Measurements from ENCODE around the gene ADISSP.

ADISSP gene

GRCh38 chr20:3811467-3812258 lies 44.1 kb upstream of the ADISSP start (continued):
- TF ChIP-seq ZBTB7A (tag by site-specific recombination; IDR thresholded peaks at IDR 0.05; ENCODE audit: low read depth): peak; percentile 77; the same call in 1 of the 2 replicates
- TF ChIP-seq ZIC2 (tag by site-specific recombination; IDR thresholded peaks at IDR 0.05): peak; percentile 97
- TF ChIP-seq TSHZ1 (tag by site-specific recombination; IDR thresholded peaks at IDR 0.05; ENCODE audit: borderline replicate concordance): no peak
- peak; percentile 88 for TF ChIP-seq ZNF24 (tag by site-specific recombination; IDR thresholded peaks at IDR 0.05)
- TF ChIP-seq ZBTB21 (tag by site-specific recombination; IDR thresholded peaks at IDR 0.05): peak; percentile 45; the same call in 1 of the 2 replicates
- peak; percentile 84; the same call in 1 of the 2 replicates for TF ChIP-seq ZNF394 (tag by site-specific recombination; IDR thresholded peaks at IDR 0.05; ENCODE audit: borderline replicate concordance)
- TF ChIP-seq ZNF571 (tag by site-specific recombination; IDR thresholded peaks at IDR 0.05): no peak
- TF ChIP-seq RBAK (tag by site-specific recombination; IDR thresholded peaks at IDR 0.05): no peak
- TF ChIP-seq ZBTB17 (tag by site-specific recombination; IDR thresholded peaks at IDR 0.05): peak; percentile 98
- peak; percentile 100 for TF ChIP-seq HIC1 (tag by site-specific recombination; IDR thresholded peaks at IDR 0.05)
- no peak for TF ChIP-seq HOXA7 (CRISPR knock-in tag; IDR thresholded peaks at IDR 0.05; ENCODE audit: borderline replicate concordance)
- peak; percentile 99 for TF ChIP-seq PATZ1 (tag by site-specific recombination; IDR thresholded peaks at IDR 0.05)
- no peak for TF ChIP-seq SETDB1 (IDR thresholded peaks at IDR 0.05; ENCODE audit: insufficient read length, low read length)
- peak; percentile 89 for TF ChIP-seq ZBTB20 (tag by site-specific recombination; IDR thresholded peaks at IDR 0.05)
- TF ChIP-seq ZNF398 (tag by site-specific recombination; IDR thresholded peaks at IDR 0.05): peak; percentile 94
- TF ChIP-seq ZNF514 (tag by site-specific recombination; IDR thresholded peaks at IDR 0.05): no peak
- TF ChIP-seq ZNF202 (tag by site-specific recombination; IDR thresholded peaks at IDR 0.05; ENCODE audit: borderline replicate concordance): no peak
- TF ChIP-seq ZNF747 (tag by site-specific recombination; IDR thresholded peaks at IDR 0.05): no peak
- TF ChIP-seq ZNF302 (tag by site-specific recombination; IDR thresholded peaks at IDR 0.05; ENCODE audit: low read depth): no peak
- peak; percentile 88 for TF ChIP-seq ZNF76 (tag by site-specific recombination; IDR thresholded peaks at IDR 0.05; ENCODE audit: borderline replicate concordance, low read depth)
- TF ChIP-seq AEBP2 (tag by site-specific recombination; IDR thresholded peaks at IDR 0.05; ENCODE audit: borderline replicate concordance): no peak
- no peak for TF ChIP-seq ZNF677 (tag by site-specific recombination; IDR thresholded peaks at IDR 0.05)
- TF ChIP-seq ZNF266 (tag by site-specific recombination; IDR thresholded peaks at IDR 0.05; ENCODE audit: low read depth): no peak
- TF ChIP-seq ZNF664 (tag by site-specific recombination; IDR thresholded peaks at IDR 0.05): no peak
- no peak for TF ChIP-seq BCL11B (tag by site-specific recombination; IDR thresholded peaks at IDR 0.05; ENCODE audit: low read depth)
- TF ChIP-seq ZNF169 (tag by site-specific recombination; IDR thresholded peaks at IDR 0.05): no peak
- no peak for TF ChIP-seq ZNF837 (tag by site-specific recombination; IDR thresholded peaks at IDR 0.05)
- peak; percentile 28; the same call in 1 of the 2 replicates for TF ChIP-seq ZNF184 (tag by site-specific recombination; IDR thresholded peaks at IDR 0.05)
- peak; percentile 62 for TF ChIP-seq ZNF843 (tag by site-specific recombination; IDR thresholded peaks at IDR 0.05)
